ENCODE measurements around the gene SLC45A3.

Gene SLC45A3

DNA sequence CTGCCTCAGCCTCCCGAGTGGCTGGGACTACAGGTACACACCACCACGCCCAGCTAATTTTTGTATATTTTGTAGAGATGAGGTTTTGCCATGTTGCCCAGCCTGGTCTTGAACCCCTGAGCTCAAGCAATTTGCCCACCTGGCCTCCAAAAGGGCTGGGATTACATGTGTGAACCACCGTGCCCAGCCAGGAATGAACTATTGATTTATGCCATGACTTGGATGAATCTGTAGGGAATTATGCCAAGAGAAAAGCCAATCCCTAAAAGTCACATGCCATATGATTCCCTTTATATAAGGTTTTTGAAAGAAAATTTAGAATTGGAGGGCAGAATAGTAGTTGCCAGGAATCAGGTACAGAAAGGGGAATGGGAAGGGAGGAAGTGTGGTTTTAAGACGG lies 19.1 kb upstream of the SLC45A3 start:
- Histone ChIP-seq H3K4me1 (ENCODE audit: control insufficient read depth, insufficient read depth, low read length) (0 out of 2 replicates have a peak, but pooled peaks cover 4% of the 10 kb centered on the region), H3K9me3 (ENCODE audit: control insufficient read depth, insufficient read depth, low read depth, low read length) (no peaks in the 10 kb centered on the region), H3K36me3 (ENCODE audit: control insufficient read depth in 2 of 2, insufficient read depth in 1 of 2, low read length in 2 of 2) (peaks cover 0 to 17% of the 10 kb centered on the region in 2 experiments; a peak in 2 of 3 replicates), H3K4me3 (ENCODE audit: low read depth, low read length) (no peak overlapping the region), H3K27ac (ENCODE audit: extremely low read depth, low read depth, low read length) (no peak overlapping the region)
- TF ChIP-seq, protein P1, sequence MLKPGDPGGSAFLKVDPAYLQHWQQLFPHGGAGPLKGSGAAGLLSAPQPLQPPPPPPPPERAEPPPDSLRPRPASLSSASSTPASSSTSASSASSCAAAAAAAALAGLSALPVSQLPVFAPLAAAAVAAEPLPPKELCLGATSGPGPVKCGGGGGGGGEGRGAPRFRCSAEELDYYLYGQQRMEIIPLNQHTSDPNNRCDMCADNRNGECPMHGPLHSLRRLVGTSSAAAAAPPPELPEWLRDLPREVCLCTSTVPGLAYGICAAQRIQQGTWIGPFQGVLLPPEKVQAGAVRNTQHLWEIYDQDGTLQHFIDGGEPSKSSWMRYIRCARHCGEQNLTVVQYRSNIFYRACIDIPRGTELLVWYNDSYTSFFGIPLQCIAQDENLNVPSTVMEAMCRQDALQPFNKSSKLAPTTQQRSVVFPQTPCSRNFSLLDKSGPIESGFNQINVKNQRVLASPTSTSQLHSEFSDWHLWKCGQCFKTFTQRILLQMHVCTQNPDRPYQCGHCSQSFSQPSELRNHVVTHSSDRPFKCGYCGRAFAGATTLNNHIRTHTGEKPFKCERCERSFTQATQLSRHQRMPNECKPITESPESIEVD (tag by site-specific recombination; IDR thresholded peaks at IDR 0.05), result no peak
- TF ChIP-seq ZNF274 (IDR thresholded peaks at IDR 0.05; ENCODE audit: low read length) (no peak), ZNF274 (tag by site-specific recombination; IDR thresholded peaks at IDR 0.05; ENCODE audit: borderline replicate concordance) (no peak), ZNF391 (tag by site-specific recombination; IDR thresholded peaks at IDR 0.05; ENCODE audit: borderline replicate concordance, low read depth) (no peak), KLF8 (tag by site-specific recombination; IDR thresholded peaks at IDR 0.05) (no peak), ZNF600 (tag by site-specific recombination; IDR thresholded peaks at IDR 0.05) (no peak), ZSCAN16 (tag by site-specific recombination; IDR thresholded peaks at IDR 0.05) (no peak), GLI2 (tag by site-specific recombination; IDR thresholded peaks at IDR 0.05; ENCODE audit: borderline replicate concordance, low read depth) (no peak), ZNF416 (tag by site-specific recombination; IDR thresholded peaks at IDR 0.05) (no peak), ZNF354C (tag by site-specific recombination; IDR thresholded peaks at IDR 0.05; ENCODE audit: borderline replicate concordance, low read depth) (no peak), ZNF114 (tag by site-specific recombination; IDR thresholded peaks at IDR 0.05) (no peak), ZNF19 (tag by site-specific recombination; IDR thresholded peaks at IDR 0.05; ENCODE audit: low read depth) (no peak), ZNF121 (tag by site-specific recombination; IDR thresholded peaks at IDR 0.05) (no peak), ZNF777 (tag by site-specific recombination; IDR thresholded peaks at IDR 0.05; ENCODE audit: borderline replicate concordance) (no peak), YY2 (tag by site-specific recombination; IDR thresholded peaks at IDR 0.05) (no peak), SP3 (tag by site-specific recombination; IDR thresholded peaks at IDR 0.05) (no peak)
- ChIA-PET CTCF (interaction anchor here (0.7 to 2.8 kb wide), 2 partner anchors 11 to 14 kb away, joined by 3 to 20 read pairs; no protein-coding TSS in a partner anchor), POLR2A (no interaction called here)

DNA sequence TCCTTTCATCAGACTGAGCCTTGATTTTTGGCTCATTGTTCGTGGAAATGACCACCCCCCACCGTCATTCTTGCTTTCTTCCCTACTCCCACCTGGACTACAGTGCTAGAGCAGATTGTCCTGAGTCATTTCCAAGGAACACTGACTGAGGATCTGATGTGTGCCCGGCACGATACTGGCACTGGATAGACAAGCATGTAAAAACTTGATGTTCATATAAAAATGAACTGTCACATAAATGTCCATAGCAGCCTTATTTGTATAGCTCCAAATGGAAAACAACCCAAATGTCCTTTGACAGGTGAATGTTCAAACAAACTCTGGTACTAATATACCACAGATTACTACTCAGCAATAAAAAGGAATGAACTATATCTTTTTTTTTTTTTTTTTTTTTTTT lies 18.6 kb upstream of the SLC45A3 start:
- no peak overlapping the region for H3K27ac ChIP-seq (ENCODE audit: extremely low read depth, low read depth, low read length)
- TF ChIP-seq ZNF155 (tag by site-specific recombination; IDR thresholded peaks at IDR 0.05), result no peak
- no peak for TF ChIP-seq KLF9 (tag by site-specific recombination; IDR thresholded peaks at IDR 0.05; ENCODE audit: low read depth)
- TF ChIP-seq ZNF529 (tag by site-specific recombination; IDR thresholded peaks at IDR 0.05; ENCODE audit: insufficient replicate concordance), result no peak
- TF ChIP-seq, protein P2, sequence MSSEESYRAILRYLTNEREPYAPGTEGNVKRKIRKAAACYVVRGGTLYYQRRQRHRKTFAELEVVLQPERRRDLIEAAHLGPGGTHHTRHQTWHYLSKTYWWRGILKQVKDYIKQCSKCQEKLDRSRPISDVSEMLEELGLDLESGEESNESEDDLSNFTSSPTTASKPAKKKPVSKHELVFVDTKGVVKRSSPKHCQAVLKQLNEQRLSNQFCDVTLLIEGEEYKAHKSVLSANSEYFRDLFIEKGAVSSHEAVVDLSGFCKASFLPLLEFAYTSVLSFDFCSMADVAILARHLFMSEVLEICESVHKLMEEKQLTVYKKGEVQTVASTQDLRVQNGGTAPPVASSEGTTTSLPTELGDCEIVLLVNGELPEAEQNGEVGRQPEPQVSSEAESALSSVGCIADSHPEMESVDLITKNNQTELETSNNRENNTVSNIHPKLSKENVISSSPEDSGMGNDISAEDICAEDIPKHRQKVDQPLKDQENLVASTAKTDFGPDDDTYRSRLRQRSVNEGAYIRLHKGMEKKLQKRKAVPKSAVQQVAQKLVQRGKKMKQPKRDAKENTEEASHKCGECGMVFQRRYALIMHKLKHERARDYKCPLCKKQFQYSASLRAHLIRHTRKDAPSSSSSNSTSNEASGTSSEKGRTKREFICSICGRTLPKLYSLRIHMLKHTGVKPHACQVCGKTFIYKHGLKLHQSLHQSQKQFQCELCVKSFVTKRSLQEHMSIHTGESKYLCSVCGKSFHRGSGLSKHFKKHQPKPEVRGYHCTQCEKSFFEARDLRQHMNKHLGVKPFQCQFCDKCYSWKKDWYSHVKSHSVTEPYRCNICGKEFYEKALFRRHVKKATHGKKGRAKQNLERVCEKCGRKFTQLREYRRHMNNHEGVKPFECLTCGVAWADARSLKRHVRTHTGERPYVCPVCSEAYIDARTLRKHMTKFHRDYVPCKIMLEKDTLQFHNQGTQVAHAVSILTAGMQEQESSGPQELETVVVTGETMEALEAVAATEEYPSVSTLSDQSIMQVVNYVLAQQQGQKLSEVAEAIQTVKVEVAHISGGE (tag by site-specific recombination; conservative IDR thresholded peaks at IDR 0.05; ENCODE audit: low read depth), result no peak
- TF ChIP-seq RBAK (tag by site-specific recombination; IDR thresholded peaks at IDR 0.05), result no peak
- TF ChIP-seq ZNF747 (tag by site-specific recombination; IDR thresholded peaks at IDR 0.05), result no peak
- CTCF ChIA-PET, result interaction anchor here (0.7 to 2.8 kb wide), 2 partner anchors 12 to 14 kb away, joined by 3 to 20 read pairs; no protein-coding TSS in a partner anchor
- peaks cover 0 to 12% of the 10 kb centered on the region in 2 experiments; a peak in 2 of 3 replicates for H3K36me3 ChIP-seq (ENCODE audit: control insufficient read depth in 2 of 2, insufficient read depth in 1 of 2, low read length in 2 of 2)
- no peak overlapping the region for H3K4me3 ChIP-seq (ENCODE audit: low read depth, low read length)
- no peaks in the 10 kb centered on the region for H3K9me3 ChIP-seq (ENCODE audit: control insufficient read depth, insufficient read depth, low read depth, low read length)
- H3K4me1 ChIP-seq (ENCODE audit: control insufficient read depth, insufficient read depth, low read length), result 0 out of 2 replicates have a peak, but pooled peaks cover 4% of the 10 kb centered on the region
- POLR2A ChIA-PET, result no interaction called here
